HepG2 (cell line): ENCODE measurements around the gene MGAT1. TPM values are rescaled to one million over a fixed set of nuclear protein-coding genes. Genes with fewer than 3 reads are reported as not detected.

Experiments
- ATAC-seq: fragments of 200-7000 bp; cut with Tn5 transposase; 3 replicates; pipeline ENCODE4 v1.9.1; 2020; ENCODE audit warnings: mild to moderate bottlenecking, moderate library complexity
- BruUV-seq: library from RNA; stranded (reverse); fragments of 400-500 nt; replicated peaks from 2 replicates; lab custom pipeline; 2021; lab: Mats Ljungman, UMichigan
- CTCF ChIA-PET: fragments of 300-600 bp; formaldehyde crosslinking; extraction: SDS; loops from one replicate; lab custom pipeline; 2021; ENCODE audit warnings: low total read pairs, inconsistent platforms, low intra/inter-chr PET ratio; lab: Yijun Ruan, JAX
- POLR2A ChIA-PET: fragments of 350-600 bp; sonication (Branson Sonifier 250); formaldehyde crosslinking; loops from one replicate; lab custom pipeline; 2020; ENCODE audit warnings: antibody characterized with exemption, inconsistent platforms; lab: Yijun Ruan, JAX
- DNase-seq: peaks from one replicate; pipeline ENCODE4 v3.0.0-alpha.2; 2015; ENCODE audit warnings: low spot score
- FAIRE-seq: peaks from 3 replicates; lab custom pipeline; 2011; peaks lifted over from hg19 to GRCh38; lab: Jason Lieb, UNC
- H2AFZ ChIP-seq: one replicate; pipeline ENCODE4 v1.6.1; 2011; ENCODE audit warnings: low read length, inconsistent platforms
- H3K27ac ChIP-seq: fragments of 300-600 bp; 3 replicates; pipeline ENCODE4 v1.8.0; 2011; ENCODE audit warnings: mixed run types, mild to moderate bottlenecking, mixed read lengths, low read length, inconsistent platforms; ENCODE audit not compliant: insufficient read depth; ENCODE audit errors: extremely low read length
- H3K27me3 ChIP-seq, 2 experiments: fragments of 200-600 bp in 1 of 2; 2 replicates in 1 of 2; 3 replicates in 1 of 2; pipeline versions ENCODE4 v1.6.0 to v1.8.0; 2011; ENCODE audit warnings: low read length in 2 of 2, mild to moderate bottlenecking in 2 of 2, moderate library complexity in 2 of 2, inconsistent platforms in 1 of 2; ENCODE audit not compliant: insufficient read depth in 2 of 2, control insufficient read depth in 1 of 2
- H3K36me3 ChIP-seq, 2 experiments: fragments of 200-600 bp in 1 of 2; replicated peaks in 1 of 2; 2 replicates in 1 of 2; 3 replicates in 1 of 2; pipeline versions ENCODE4 v1.5.1 to v1.8.0; 2011; ENCODE audit warnings: low read length in 2 of 2, inconsistent platforms in 1 of 2; ENCODE audit not compliant: insufficient read depth in 2 of 2, control insufficient read depth in 1 of 2
- H3K4me1 ChIP-seq: 2 replicates; pipeline ENCODE4 v1.5.1; 2012; ENCODE audit warnings: low read length, inconsistent platforms; ENCODE audit not compliant: insufficient read depth
- H3K4me2 ChIP-seq: 2 replicates; pipeline ENCODE4 v1.6.0; 2011; ENCODE audit warnings: low read depth, low read length, inconsistent platforms
- H3K4me3 ChIP-seq, 3 experiments: fragments of 200-600 bp in 1 of 3; sonication (generic), shearing (Covaris generic) in 1 of 3; replicated peaks in 1 of 3; 2 replicates each; pipeline ENCODE4 v1.5.1; 2011 to 2016; ENCODE audit warnings: low read length in 3 of 3, inconsistent platforms in 2 of 3, low read depth in 2 of 3, mild to moderate bottlenecking in 2 of 3, control low read depth in 1 of 3, mixed read lengths in 1 of 3; ENCODE audit not compliant: insufficient read depth in 1 of 3
- H3K79me2 ChIP-seq: one replicate; pipeline ENCODE4 v1.6.1; 2011; ENCODE audit warnings: low read length, inconsistent platforms; ENCODE audit not compliant: insufficient read depth
- H3K9ac ChIP-seq: 2 replicates; pipeline ENCODE4 v1.6.0; 2011; ENCODE audit warnings: mild to moderate bottlenecking, low read depth, low read length, inconsistent platforms; ENCODE audit not compliant: insufficient read depth
- H3K9me3 ChIP-seq: 2 replicates; pipeline ENCODE4 v1.5.1; 2012; ENCODE audit warnings: mild to moderate bottlenecking, low read length
- H4K20me1 ChIP-seq: 2 replicates; pipeline ENCODE4 v1.6.0; 2011; ENCODE audit warnings: inconsistent platforms, mild to moderate bottlenecking, low read length, moderate library complexity; ENCODE audit not compliant: insufficient read depth
- FOXA3 ChIP-seq: IDR thresholded peaks from 2 replicates; pipeline ENCODE4 v1.6.1; 2016; ENCODE audit warnings: missing genetic modification reagents, missing compliant biosample characterization
- GABPB1 ChIP-seq: IDR thresholded peaks from 2 replicates; pipeline ENCODE4 v1.6.1; 2016; ENCODE audit warnings: mild to moderate bottlenecking, missing genetic modification reagents, moderate library complexity, missing compliant biosample characterization
- GMEB1 ChIP-seq: sonication (generic); formaldehyde crosslinking; IDR thresholded peaks from 2 replicates; pipeline ENCODE4 v1.5.1; 2020; ENCODE audit warnings: missing genetic modification reagents, mild to moderate bottlenecking, borderline replicate concordance
- ISL2 ChIP-seq: sonication (generic); formaldehyde crosslinking; IDR thresholded peaks from 2 replicates; pipeline ENCODE4 v1.5.0; 2020; ENCODE audit warnings: missing genetic modification reagents
- NFE2L2 ChIP-seq: fragments of 150-350 bp; IDR thresholded peaks from 2 replicates; pipeline ENCODE4 v1.6.1; 2014; ENCODE audit warnings: low read length
- SNAPC4 ChIP-seq: sonication (generic); formaldehyde crosslinking; IDR thresholded peaks from 2 replicates; pipeline ENCODE4 v1.4.0; 2020; ENCODE audit warnings: mild to moderate bottlenecking, missing genetic modification reagents
- STAG1 ChIP-seq: sonication (generic); formaldehyde crosslinking; IDR thresholded peaks from 2 replicates; pipeline ENCODE4 v1.4.0; 2020; ENCODE audit warnings: missing genetic modification reagents
- UBTF ChIP-seq: sonication (generic); formaldehyde crosslinking; IDR thresholded peaks from 2 replicates; pipeline ENCODE4 v1.4.0; 2020; ENCODE audit warnings: mild to moderate bottlenecking, missing genetic modification reagents
- WIZ ChIP-seq: sonication (generic); formaldehyde crosslinking; IDR thresholded peaks from 2 replicates; pipeline ENCODE4 v1.5.1; 2020; ENCODE audit warnings: mild to moderate bottlenecking, missing genetic modification reagents
- ZNF17 ChIP-seq: sonication (generic); formaldehyde crosslinking; IDR thresholded peaks from 2 replicates; pipeline ENCODE4 v1.5.0; 2020; ENCODE audit warnings: mild to moderate bottlenecking, missing genetic modification reagents
- ZNF280B ChIP-seq: sonication (generic); formaldehyde crosslinking; IDR thresholded peaks from 2 replicates; pipeline ENCODE4 v1.5.0; 2020; ENCODE audit warnings: missing genetic modification reagents, mild to moderate bottlenecking, borderline replicate concordance
- ZNF496 ChIP-seq: sonication (generic); formaldehyde crosslinking; IDR thresholded peaks from 2 replicates; pipeline ENCODE4 v1.8.1; 2023; ENCODE audit warnings: mild to moderate bottlenecking, moderate library complexity, missing genetic modification reagents; ENCODE audit not compliant: insufficient replicate concordance
- ZSCAN25 ChIP-seq: sonication (generic); formaldehyde crosslinking; IDR thresholded peaks from 2 replicates; pipeline ENCODE4 v1.8.0; 2022; ENCODE audit warnings: mild to moderate bottlenecking, missing genetic modification reagents
- WGBS: methylation state at CpG from one replicate; pipeline ENCODE4 v1.1.6; 2017; ENCODE audit warnings: low lambda C conversion rate; 5-methylcytosine and 5-hydroxymethylcytosine counted together
- in situ Hi-C: cut with HindIII; loops from 2 replicates; pipeline ENCODE4 v1.10.0; 2017; ENCODE audit warnings: low pct_unique_long_range_greater_than_20kb; ENCODE audit not compliant: extremely low pct_ligation_motif_present
- intact Hi-C: fragments of 100-400 bp; cut with micrococcal nuclease; formaldehyde crosslinking; loops from one replicate; pipeline ENCODE4 v1.10.0; 2022; ENCODE audit not compliant: unreplicated experiment
- polyA plus RNA-seq, 8 experiments: library from polyadenylated mRNA; depleted of rRNA in 3 of 8; stranded (reverse) in 7 of 8; unstranded in 1 of 8; fragments of >200 nt; fragmentation: Illumina TruSeq in 4 of 8; extraction: Trizol in 4 of 8; gene quantifications; 2 replicates each; pipeline versions ENCODE4 v1.2.1 to v1.2.3, GENCODE V29; 2011 to 2016; ENCODE audit warnings: low read depth in 4 of 8, missing spikeins in 1 of 8, mixed read lengths in 1 of 8; ENCODE audit not compliant: insufficient read depth in 1 of 8
- total RNA-seq, 5 experiments: library from RNA; depleted of rRNA; stranded (reverse); fragments of >200 nt; fragmentation: Illumina TruSeq; extraction: Trizol; gene quantifications; 2 replicates each; pipeline ENCODE4 v1.2.3, GENCODE V29; 2016; ENCODE audit warnings: low read depth in 1 of 5

Gene MGAT1
- total and polyA plus RNA-seq, 2 of the 13 experiments (the other 11 are each of a cell fraction or from before 2014, with no cell fraction given) = 50.1 to 55.3 TPM

GRCh38 chr5:180777475-180777874 lies 25.1 kb downstream of the MGAT1 start (continued):
- TF ChIP-seq ZSCAN25 (CRISPR knock-in tag) (no peak), ZNF280B (CRISPR knock-in tag) (no peak)

GRCh38 chr5:180776376-180776775 lies 26.2 kb downstream of the MGAT1 start:
- H3K27ac ChIP-seq = no peak overlapping the region
- FAIRE-seq (no peak), DNase-seq (no peak), ATAC-seq (no peak)
- H3K4me3 ChIP-seq = no peak overlapping the region
- CTCF ChIA-PET = no interaction called here
- no peak overlapping the region for H3K4me2 ChIP-seq
- in situ Hi-C loops = no loop called here
- H3K9me3 ChIP-seq = peaks cover 7% of the 10 kb centered on the region
- WGBS = 45% methylated on average over 1 of the region's 1 CpG
- no TSS peak for BruUV-seq
- H4K20me1 ChIP-seq = no peaks in the 10 kb centered on the region
- POLR2A ChIA-PET = no interaction called here
- H3K4me1 ChIP-seq = no peaks in the 10 kb centered on the region
- no peaks in the 10 kb centered on the region for H3K36me3 ChIP-seq
- H3K79me2 ChIP-seq = no peaks in the 10 kb centered on the region
- H3K27me3 ChIP-seq = peaks cover 0 to 12% of the 10 kb centered on the region in 2 experiments; a peak in 1 of 5 replicates
- no peak overlapping the region for H3K9ac ChIP-seq
- no peak overlapping the region for H2AFZ ChIP-seq
- intact Hi-C loops = no loop called here
- TF ChIP-seq UBTF (no peak), FOXA3 (CRISPR knock-in tag) (no peak), ISL2 (CRISPR knock-in tag) (no peak), GABPB1 (CRISPR knock-in tag) (no peak), STAG1 (CRISPR knock-in tag) (no peak), GMEB1 (CRISPR knock-in tag) (no peak), ZNF496 (CRISPR knock-in tag) (no peak), NFE2L2 (no peak), ZNF17 (CRISPR knock-in tag) (no peak), SNAPC4 (CRISPR knock-in tag) (no peak), WIZ (CRISPR knock-in tag) (no peak)
